Right atrium auricular region (tissue), 2 donors: ENCODE results near the gene ABCE1. TPM values are rescaled to one million over a fixed set of nuclear protein-coding genes. Genes with fewer than 3 reads are reported as not detected.

ENCODE experiments used
- DNase-seq: peaks from one replicate; pipeline ENCODE4 v3.0.0-alpha.2; 2019; ENCODE audit warnings: low spot score
- H3K27ac ChIP-seq, 2 donors: fragments of 200-600 bp; sonication (generic); 1 replicate in 1 of 2; 2 replicates in 1 of 2; pipeline ENCODE4 v1.5.1; 2016 to 2019
- H3K27me3 ChIP-seq, 2 donors: fragments of 200-600 bp; sonication (generic); one replicate each; pipeline versions ENCODE4 v1.5.1 to v1.6.0; 2017 to 2019
- H3K36me3 ChIP-seq: fragments of 200-600 bp; sonication (generic); one replicate; pipeline ENCODE4 v1.5.1; 2016
- H3K4me1 ChIP-seq, 2 donors: fragments of 200-600 bp; sonication (generic); one replicate each; pipeline versions ENCODE4 v1.5.1 to v1.6.0; 2017 to 2019
- H3K4me3 ChIP-seq, 2 donors: fragments of 200-600 bp; sonication (generic); 1 replicate in 1 of 2; 2 replicates in 1 of 2; pipeline ENCODE4 v1.5.1; 2017 to 2019; ENCODE audit warnings: mild to moderate bottlenecking in 1 of 2, moderate library complexity in 1 of 2
- H3K9me3 ChIP-seq, 2 donors: fragments of 200-600 bp; sonication (generic); one replicate each; pipeline ENCODE4 v1.5.1; 2019
- total RNA-seq, 2 donors: library from RNA; depleted of rRNA; stranded (reverse); fragments of >200 nt; gene quantifications; one replicate each; pipeline ENCODE4 v1.1.0, GENCODE V29; 2016
- TF ChIP-seq, protein P1 (sequence below), 2 donors: fragments of 200-600 bp; sonication (generic); IDR thresholded peaks; one replicate each; pipeline ENCODE4 v1.5.1; 2019; ENCODE audit warnings: antibody characterized with exemption in 2 of 2

The ABCE1 gene
- total RNA-seq, 2 donors from 2014 or later: 36.2 to 43.9 TPM

DNA sequence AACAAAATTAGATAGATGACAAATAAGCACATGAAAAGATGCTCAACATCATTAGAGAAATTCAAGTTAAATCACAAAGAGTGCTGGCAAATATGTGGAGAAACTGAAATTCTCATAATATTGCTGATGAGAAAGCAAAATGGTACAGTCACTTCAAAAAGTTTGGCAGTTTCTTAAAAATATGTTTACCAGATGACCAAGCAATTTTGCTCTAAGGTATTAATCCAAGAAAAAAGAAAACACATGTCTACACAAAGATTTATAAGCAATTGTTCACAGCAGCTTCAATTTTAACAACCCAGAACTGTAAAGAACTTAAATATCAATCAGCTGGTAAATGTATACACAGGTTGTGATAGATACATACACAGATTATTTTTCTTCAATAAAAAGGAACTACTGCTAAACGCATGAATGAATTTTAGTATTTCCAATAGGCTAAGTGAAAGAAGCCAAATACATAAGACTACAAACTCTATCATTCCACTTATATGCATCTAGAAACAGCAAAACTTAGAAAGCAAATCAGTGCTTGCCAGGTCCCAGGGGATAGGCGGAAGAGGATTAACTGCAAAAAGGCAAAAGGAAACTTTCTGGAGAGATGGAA lies 70.6 kb downstream of the ABCE1 start:
- peaks cover 17% of the 10 kb centered on the region for H3K36me3 ChIP-seq

DNA sequence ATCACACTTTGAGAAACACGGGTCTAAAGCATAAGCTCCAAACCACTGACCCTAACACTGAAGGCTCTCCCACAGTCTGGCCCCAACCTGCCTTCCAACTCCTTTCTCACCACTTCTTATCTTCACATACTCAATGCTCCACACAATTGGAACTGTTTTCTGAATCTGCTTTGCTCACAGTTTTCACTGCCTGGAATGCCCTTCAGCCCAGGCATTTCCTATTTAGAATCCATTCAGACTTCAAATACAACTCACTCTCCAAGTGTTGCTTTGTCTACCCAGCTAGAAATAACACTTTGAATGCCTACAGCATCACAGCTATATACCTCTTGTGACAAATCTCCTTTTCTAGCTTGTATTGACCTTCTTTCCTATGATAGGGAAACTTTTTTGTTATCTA lies 72.1 kb downstream of the ABCE1 start:
- H3K9me3 ChIP-seq: no peaks in the 10 kb centered on the region
- no peak for DNase-seq
- H3K27ac ChIP-seq: no peak overlapping the region
- no peak overlapping the region for H3K4me3 ChIP-seq
- no peaks in the 10 kb centered on the region for H3K27me3 ChIP-seq
- H3K4me1 ChIP-seq: peaks cover 0 to 9% of the 10 kb centered on the region in 2 donors
- H3K36me3 ChIP-seq: peaks cover 17% of the 10 kb centered on the region
- TF ChIP-seq, protein P1, sequence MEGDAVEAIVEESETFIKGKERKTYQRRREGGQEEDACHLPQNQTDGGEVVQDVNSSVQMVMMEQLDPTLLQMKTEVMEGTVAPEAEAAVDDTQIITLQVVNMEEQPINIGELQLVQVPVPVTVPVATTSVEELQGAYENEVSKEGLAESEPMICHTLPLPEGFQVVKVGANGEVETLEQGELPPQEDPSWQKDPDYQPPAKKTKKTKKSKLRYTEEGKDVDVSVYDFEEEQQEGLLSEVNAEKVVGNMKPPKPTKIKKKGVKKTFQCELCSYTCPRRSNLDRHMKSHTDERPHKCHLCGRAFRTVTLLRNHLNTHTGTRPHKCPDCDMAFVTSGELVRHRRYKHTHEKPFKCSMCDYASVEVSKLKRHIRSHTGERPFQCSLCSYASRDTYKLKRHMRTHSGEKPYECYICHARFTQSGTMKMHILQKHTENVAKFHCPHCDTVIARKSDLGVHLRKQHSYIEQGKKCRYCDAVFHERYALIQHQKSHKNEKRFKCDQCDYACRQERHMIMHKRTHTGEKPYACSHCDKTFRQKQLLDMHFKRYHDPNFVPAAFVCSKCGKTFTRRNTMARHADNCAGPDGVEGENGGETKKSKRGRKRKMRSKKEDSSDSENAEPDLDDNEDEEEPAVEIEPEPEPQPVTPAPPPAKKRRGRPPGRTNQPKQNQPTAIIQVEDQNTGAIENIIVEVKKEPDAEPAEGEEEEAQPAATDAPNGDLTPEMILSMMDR (IDR thresholded peaks at IDR 0.05): no peak

More for the DNA sequence above, 70.6 kb downstream of the ABCE1 start:
- no peak overlapping the region for H3K4me3 ChIP-seq
- DNase-seq: no peak
- H3K9me3 ChIP-seq: no peaks in the 10 kb centered on the region
- TF ChIP-seq, protein P1 (IDR thresholded peaks at IDR 0.05): no peak
- H3K4me1 ChIP-seq: peaks cover 0 to 6% of the 10 kb centered on the region in 2 donors
- H3K27me3 ChIP-seq: no peaks in the 10 kb centered on the region
- H3K27ac ChIP-seq: no peak overlapping the region

DNA sequence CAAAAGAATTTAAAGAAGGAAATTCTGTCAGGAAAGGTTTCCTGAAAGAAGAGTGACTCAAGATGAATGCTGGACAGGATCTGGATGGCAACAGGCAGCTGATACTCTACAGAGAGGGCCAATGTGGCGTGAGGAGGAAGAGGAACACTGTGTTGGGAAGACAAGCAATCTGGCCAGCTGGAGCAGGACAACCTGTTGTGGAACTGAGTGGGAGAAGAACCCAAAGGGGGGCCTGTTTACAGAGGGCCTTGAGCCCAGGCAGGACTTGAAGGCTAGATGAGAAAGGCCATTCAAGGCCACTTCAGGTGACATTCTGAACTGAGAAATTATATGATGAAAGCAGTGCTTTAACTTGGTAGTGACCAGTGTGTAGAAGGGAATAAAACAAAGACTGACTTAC lies 73.8 kb downstream of the ABCE1 start:
- H3K36me3 ChIP-seq: peaks cover 17% of the 10 kb centered on the region
- no peak for DNase-seq
- no peak overlapping the region for H3K27ac ChIP-seq
- H3K27me3 ChIP-seq: no peaks in the 10 kb centered on the region
- TF ChIP-seq, protein P1 (IDR thresholded peaks at IDR 0.05): no peak
- no peak overlapping the region for H3K4me3 ChIP-seq
- peaks cover 0 to 26% of the 10 kb centered on the region in 2 donors for H3K4me1 ChIP-seq
- no peaks in the 10 kb centered on the region for H3K9me3 ChIP-seq

DNA sequence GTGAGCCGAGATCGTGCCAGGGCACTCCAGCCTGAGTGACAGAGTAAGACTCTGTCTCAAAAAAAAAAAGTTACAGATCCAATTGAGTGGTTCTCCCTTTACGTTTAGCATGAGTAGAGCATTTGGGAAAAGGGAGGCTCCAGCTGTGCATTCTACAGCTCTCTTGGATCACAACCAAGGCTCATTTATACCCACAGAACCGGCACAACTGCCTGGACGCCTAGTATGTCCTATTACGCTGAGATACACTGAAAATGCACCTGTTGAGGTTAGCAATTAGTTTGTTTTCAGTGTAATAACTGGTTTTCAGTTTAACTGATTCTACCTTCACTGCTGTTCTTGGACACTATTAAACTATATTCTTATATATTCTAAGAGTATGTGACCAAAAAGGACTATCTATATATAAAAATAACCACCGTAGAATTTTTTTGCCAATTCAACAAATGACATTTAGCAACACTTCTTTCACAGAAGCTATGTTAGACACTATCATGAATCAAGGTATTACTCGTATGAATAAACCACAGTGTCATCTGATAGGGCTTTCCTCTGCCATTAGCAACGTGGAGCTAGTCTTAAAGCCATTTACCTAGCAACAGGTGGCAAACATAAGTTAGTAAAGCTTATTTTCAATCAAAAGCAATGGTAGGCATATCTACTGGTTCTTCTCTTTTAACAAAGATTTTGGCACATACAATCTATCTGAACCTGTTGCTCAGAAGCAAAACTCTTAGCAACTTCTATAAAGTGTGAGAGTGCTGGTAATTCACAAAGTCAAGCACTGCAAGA lies 78.7 kb downstream of the ABCE1 start:
- DNase-seq: no peak
- no peaks in the 10 kb centered on the region for H3K9me3 ChIP-seq
- H3K4me3 ChIP-seq: peak overlapping the region in 1 of 2 donors; percentile 90
- TF ChIP-seq, protein P1 (IDR thresholded peaks at IDR 0.05): no peak
- peak overlapping the region; percentile 94 to 98 for H3K27ac ChIP-seq
- no peaks in the 10 kb centered on the region for H3K27me3 ChIP-seq
- peaks cover 0 to 44% of the 10 kb centered on the region in 2 donors for H3K4me1 ChIP-seq
- peaks cover 1% of the 10 kb centered on the region for H3K36me3 ChIP-seq

DNA sequence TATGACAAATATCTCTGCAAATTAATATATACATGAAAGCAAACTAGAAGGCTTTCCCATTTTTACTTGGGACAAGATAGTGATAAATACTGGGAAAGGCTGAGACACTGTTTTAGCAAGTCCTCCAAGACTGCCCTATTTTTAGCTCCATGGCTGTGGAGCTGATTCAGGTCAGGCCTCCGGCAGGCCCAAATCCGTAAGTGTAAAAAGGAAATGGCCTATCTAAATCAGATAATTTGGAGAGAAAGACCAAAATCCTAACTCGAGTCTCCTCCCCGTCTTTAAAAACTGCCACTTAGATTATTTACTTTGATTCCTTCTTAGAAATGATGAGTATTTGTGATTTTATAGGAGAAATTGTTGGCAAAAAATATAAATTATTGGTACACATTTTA lies 79.4 kb downstream of the ABCE1 start:
- H3K9me3 ChIP-seq: no peaks in the 10 kb centered on the region
- peak overlapping the region; percentile 94 to 98 for H3K27ac ChIP-seq
- DNase-seq: no peak
- peaks cover 0 to 44% of the 10 kb centered on the region in 2 donors for H3K4me1 ChIP-seq
- TF ChIP-seq, protein P1 (IDR thresholded peaks at IDR 0.05): no peak
- H3K36me3 ChIP-seq: no peaks in the 10 kb centered on the region
- H3K27me3 ChIP-seq: no peaks in the 10 kb centered on the region
- H3K4me3 ChIP-seq: peak overlapping the region in 1 of 2 donors; percentile 90
